Measurements from ENCODE around the gene SOX6. TPM values are rescaled to one million over a fixed set of nuclear protein-coding genes. Genes with fewer than 3 reads are reported as not detected.
"Not testable (repeated sequence)": the region's sequence is repeated elsewhere in the genome, so short reads cannot be mapped to it uniquely, and the experiment has no call there.

SOX6 gene
- total RNA-seq, 1 experiment from 2014 or later = not detected

DNA sequence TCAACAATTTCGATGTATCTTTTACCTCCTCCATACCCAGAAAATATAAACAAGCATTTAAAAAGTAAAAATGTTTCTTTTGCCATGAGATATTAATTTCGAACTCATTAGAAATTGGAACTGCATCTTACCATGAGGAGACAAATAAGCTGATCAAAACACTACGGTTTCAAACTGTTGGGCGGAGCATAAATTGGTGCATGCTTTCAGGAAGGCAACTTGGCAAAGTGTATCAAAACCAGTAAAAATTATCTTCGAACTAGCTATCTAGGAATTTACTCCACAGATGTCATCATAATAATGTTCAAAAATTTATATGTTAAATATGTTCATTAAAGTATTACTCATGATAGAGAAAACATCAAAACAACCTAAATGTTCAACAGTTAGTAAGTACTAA, 21.4 kb upstream of the SOX6 start:
- no peak overlapping the region for H3K9ac ChIP-seq (ENCODE audit: low read length)
- H3K36me3 ChIP-seq (ENCODE audit: insufficient read depth, low read length) = no peaks in the 10 kb centered on the region
- no peaks in the 10 kb centered on the region for H3K9me3 ChIP-seq (ENCODE audit: low read length)
- no peaks in the 10 kb centered on the region for H3K9me2 ChIP-seq (replicated peaks; ENCODE audit: insufficient read depth, low read length)
- no peak overlapping the region for H3K4me3 ChIP-seq (ENCODE audit: low read length)
- H3K4me1 ChIP-seq (ENCODE audit: low read length) = no peaks in the 10 kb centered on the region
- H3K27ac ChIP-seq (ENCODE audit: low read length) = no peak overlapping the region
- H3K27me3 ChIP-seq (ENCODE audit: low read length) = no peaks in the 10 kb centered on the region
- no peak overlapping the region for H2AFZ ChIP-seq (ENCODE audit: low read length)
- no peak overlapping the region for H3K4me2 ChIP-seq (ENCODE audit: low read depth, low read length, poor library complexity, severe bottlenecking)
- no peaks in the 10 kb centered on the region for H3K79me2 ChIP-seq (ENCODE audit: low read length)
- DNase-seq = no peak
- H4K20me1 ChIP-seq (ENCODE audit: insufficient read depth, low read depth, low read length) = no peaks in the 10 kb centered on the region

DNA sequence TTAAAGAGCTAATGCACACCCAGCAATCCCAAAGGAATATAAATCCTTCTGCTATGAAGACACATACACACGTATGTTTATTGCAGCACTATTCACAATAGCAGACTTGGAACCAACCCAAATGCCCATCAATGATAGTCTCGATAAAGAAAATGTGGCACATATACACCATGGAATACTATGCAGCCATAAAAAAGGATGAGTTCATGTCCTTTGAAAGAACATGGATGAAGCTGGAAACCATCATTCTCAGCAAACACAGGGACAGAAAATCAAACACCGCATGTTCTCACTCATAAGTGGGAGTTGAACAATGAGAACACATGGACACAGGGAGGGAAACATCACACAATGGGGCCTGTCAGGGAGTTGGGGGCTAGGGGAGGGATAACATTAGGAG, 19.3 kb upstream of the SOX6 start:
- not testable (repeated sequence) for H3K4me1 ChIP-seq (ENCODE audit: low read length); H3K9me3 ChIP-seq (ENCODE audit: low read length); H3K9ac ChIP-seq (ENCODE audit: low read length); H3K79me2 ChIP-seq (ENCODE audit: low read length); H3K4me3 ChIP-seq (ENCODE audit: low read length); H3K27me3 ChIP-seq (ENCODE audit: low read length); H3K36me3 ChIP-seq (ENCODE audit: insufficient read depth, low read length); H3K9me2 ChIP-seq (replicated peaks; ENCODE audit: insufficient read depth, low read length); H3K27ac ChIP-seq (ENCODE audit: low read length); DNase-seq; H4K20me1 ChIP-seq (ENCODE audit: insufficient read depth, low read depth, low read length); H2AFZ ChIP-seq (ENCODE audit: low read length); H3K4me2 ChIP-seq (ENCODE audit: low read depth, low read length, poor library complexity, severe bottlenecking)

- no peak for DNase-seq
- H3K9me2 ChIP-seq (replicated peaks; ENCODE audit: insufficient read depth, low read length) = no peaks in the 10 kb centered on the region
- no peak overlapping the region for H3K9ac ChIP-seq (ENCODE audit: low read length)
- no peaks in the 10 kb centered on the region for H3K4me1 ChIP-seq (ENCODE audit: low read length)
- H3K36me3 ChIP-seq (ENCODE audit: insufficient read depth, low read length) = no peaks in the 10 kb centered on the region
- no peak overlapping the region for H2AFZ ChIP-seq (ENCODE audit: low read length)
- H3K4me2 ChIP-seq (ENCODE audit: low read depth, low read length, poor library complexity, severe bottlenecking) = no peak overlapping the region
- H3K79me2 ChIP-seq (ENCODE audit: low read length) = no peaks in the 10 kb centered on the region
- no peaks in the 10 kb centered on the region for H3K9me3 ChIP-seq (ENCODE audit: low read length)
- no peak overlapping the region for H3K4me3 ChIP-seq (ENCODE audit: low read length)
- no peaks in the 10 kb centered on the region for H3K27me3 ChIP-seq (ENCODE audit: low read length)
- H4K20me1 ChIP-seq (ENCODE audit: insufficient read depth, low read depth, low read length) = no peaks in the 10 kb centered on the region
- H3K27ac ChIP-seq (ENCODE audit: low read length) = no peak overlapping the region
Measured at GRCh38 chr11:16373768-16374167, 17.4 kb upstream of the SOX6 start.

GRCh38 chr11:16372355-16372754, 16.0 kb upstream of the SOX6 start:
- H3K9ac ChIP-seq (ENCODE audit: low read length) = no peak overlapping the region
- no peak for DNase-seq
- H4K20me1 ChIP-seq (ENCODE audit: insufficient read depth, low read depth, low read length) = no peaks in the 10 kb centered on the region
- no peaks in the 10 kb centered on the region for H3K9me3 ChIP-seq (ENCODE audit: low read length)
- no peaks in the 10 kb centered on the region for H3K9me2 ChIP-seq (replicated peaks; ENCODE audit: insufficient read depth, low read length)
- H3K4me3 ChIP-seq (ENCODE audit: low read length) = no peak overlapping the region
- H3K4me1 ChIP-seq (ENCODE audit: low read length) = no peaks in the 10 kb centered on the region
- no peak overlapping the region for H3K27ac ChIP-seq (ENCODE audit: low read length)
- H2AFZ ChIP-seq (ENCODE audit: low read length) = no peak overlapping the region
- H3K36me3 ChIP-seq (ENCODE audit: insufficient read depth, low read length) = no peaks in the 10 kb centered on the region
- H3K79me2 ChIP-seq (ENCODE audit: low read length) = no peaks in the 10 kb centered on the region
- H3K27me3 ChIP-seq (ENCODE audit: low read length) = no peaks in the 10 kb centered on the region
- no peak overlapping the region for H3K4me2 ChIP-seq (ENCODE audit: low read depth, low read length, poor library complexity, severe bottlenecking)

DNA sequence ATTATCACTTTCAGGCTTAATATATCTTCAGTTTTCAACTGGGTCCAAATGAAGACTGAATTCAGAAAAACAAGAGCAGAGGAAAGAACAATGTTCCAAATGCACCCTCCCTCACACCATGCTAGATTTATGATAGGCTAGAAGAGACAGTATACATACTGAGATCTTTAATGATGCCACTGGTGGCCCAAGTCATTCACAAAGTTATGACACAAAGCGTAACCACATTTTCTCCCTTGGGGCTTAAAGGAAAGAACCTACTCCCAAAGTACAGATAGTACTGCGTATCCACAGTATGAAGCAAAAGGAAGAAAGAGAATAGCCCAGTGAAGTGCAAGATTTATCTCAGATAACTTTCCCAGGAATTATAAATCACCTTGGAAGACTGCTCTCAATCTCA, 10.9 kb upstream of the SOX6 start:
- Histone ChIP-seq H3K79me2 (ENCODE audit: low read length) (no peaks in the 10 kb centered on the region), H3K9me2 (replicated peaks; ENCODE audit: insufficient read depth, low read length) (no peaks in the 10 kb centered on the region), H3K4me3 (ENCODE audit: low read length) (no peak overlapping the region), H3K4me1 (ENCODE audit: low read length) (no peaks in the 10 kb centered on the region), H4K20me1 (ENCODE audit: insufficient read depth, low read depth, low read length) (no peaks in the 10 kb centered on the region), H3K27ac (ENCODE audit: low read length) (no peak overlapping the region), H3K9me3 (ENCODE audit: low read length) (no peaks in the 10 kb centered on the region), H3K4me2 (ENCODE audit: low read depth, low read length, poor library complexity, severe bottlenecking) (no peak overlapping the region), H2AFZ (ENCODE audit: low read length) (no peak overlapping the region), H3K9ac (ENCODE audit: low read length) (no peak overlapping the region), H3K27me3 (ENCODE audit: low read length) (no peaks in the 10 kb centered on the region), H3K36me3 (ENCODE audit: insufficient read depth, low read length) (no peaks in the 10 kb centered on the region)
- no peak for DNase-seq

GRCh38 chr11:16365581-16366228, 9.4 kb upstream of the SOX6 start:
- no peak overlapping the region for H3K27ac ChIP-seq (ENCODE audit: low read length)
- no peaks in the 10 kb centered on the region for H3K9me3 ChIP-seq (ENCODE audit: low read length)
- no peak overlapping the region for H3K9ac ChIP-seq (ENCODE audit: low read length)
- no peaks in the 10 kb centered on the region for H3K27me3 ChIP-seq (ENCODE audit: low read length)
- no peak overlapping the region for H2AFZ ChIP-seq (ENCODE audit: low read length)
- no peak for DNase-seq
- H3K79me2 ChIP-seq (ENCODE audit: low read length) = no peaks in the 10 kb centered on the region
- no peaks in the 10 kb centered on the region for H3K9me2 ChIP-seq (replicated peaks; ENCODE audit: insufficient read depth, low read length)
- H4K20me1 ChIP-seq (ENCODE audit: insufficient read depth, low read depth, low read length) = no peaks in the 10 kb centered on the region
- no peaks in the 10 kb centered on the region for H3K36me3 ChIP-seq (ENCODE audit: insufficient read depth, low read length)
- H3K4me2 ChIP-seq (ENCODE audit: low read depth, low read length, poor library complexity, severe bottlenecking) = no peak overlapping the region
- H3K4me3 ChIP-seq (ENCODE audit: low read length) = no peak overlapping the region
- H3K4me1 ChIP-seq (ENCODE audit: low read length) = no peaks in the 10 kb centered on the region

GRCh38 chr11:16364254-16364653, 7.9 kb upstream of the SOX6 start:
- H3K79me2 ChIP-seq (ENCODE audit: low read length) = no peaks in the 10 kb centered on the region
- no peaks in the 10 kb centered on the region for H3K9me2 ChIP-seq (replicated peaks; ENCODE audit: insufficient read depth, low read length)
- no peak for DNase-seq
- no peak overlapping the region for H3K4me2 ChIP-seq (ENCODE audit: low read depth, low read length, poor library complexity, severe bottlenecking)
- no peak overlapping the region for H2AFZ ChIP-seq (ENCODE audit: low read length)
- no peaks in the 10 kb centered on the region for H4K20me1 ChIP-seq (ENCODE audit: insufficient read depth, low read depth, low read length)
- H3K9ac ChIP-seq (ENCODE audit: low read length) = no peak overlapping the region
- no peak overlapping the region for H3K4me3 ChIP-seq (ENCODE audit: low read length)
- no peaks in the 10 kb centered on the region for H3K27me3 ChIP-seq (ENCODE audit: low read length)
- H3K9me3 ChIP-seq (ENCODE audit: low read length) = no peaks in the 10 kb centered on the region
- H3K27ac ChIP-seq (ENCODE audit: low read length) = no peak overlapping the region
- H3K4me1 ChIP-seq (ENCODE audit: low read length) = no peaks in the 10 kb centered on the region
- H3K36me3 ChIP-seq (ENCODE audit: insufficient read depth, low read length) = no peaks in the 10 kb centered on the region

DNA sequence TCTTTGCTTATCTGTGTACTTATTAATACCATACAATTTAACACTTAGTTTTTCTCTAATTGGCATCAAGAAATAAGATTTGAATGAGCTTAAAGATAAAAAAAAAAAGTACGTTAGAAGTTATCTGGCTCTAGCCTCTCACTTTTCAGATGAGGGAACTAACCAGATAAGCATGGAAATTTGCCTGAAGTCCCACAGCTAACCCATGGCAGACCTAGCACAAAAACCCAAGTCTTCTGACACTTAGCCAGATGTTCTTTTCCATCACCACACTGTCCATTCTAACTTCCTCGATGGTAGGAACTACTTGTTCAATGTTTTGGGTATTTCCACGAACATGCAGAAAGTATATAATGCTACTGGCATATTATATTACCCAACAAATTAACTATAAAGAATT, 7.4 kb upstream of the SOX6 start:
- H3K9me3 ChIP-seq (ENCODE audit: low read length) = no peaks in the 10 kb centered on the region
- no peak overlapping the region for H2AFZ ChIP-seq (ENCODE audit: low read length)
- no peak overlapping the region for H3K9ac ChIP-seq (ENCODE audit: low read length)
- no peaks in the 10 kb centered on the region for H3K79me2 ChIP-seq (ENCODE audit: low read length)
- no peaks in the 10 kb centered on the region for H3K27me3 ChIP-seq (ENCODE audit: low read length)
- H3K36me3 ChIP-seq (ENCODE audit: insufficient read depth, low read length) = no peaks in the 10 kb centered on the region
- H4K20me1 ChIP-seq (ENCODE audit: insufficient read depth, low read depth, low read length) = no peaks in the 10 kb centered on the region
- H3K4me2 ChIP-seq (ENCODE audit: low read depth, low read length, poor library complexity, severe bottlenecking) = no peak overlapping the region
- no peaks in the 10 kb centered on the region for H3K9me2 ChIP-seq (replicated peaks; ENCODE audit: insufficient read depth, low read length)
- no peak overlapping the region for H3K27ac ChIP-seq (ENCODE audit: low read length)
- H3K4me3 ChIP-seq (ENCODE audit: low read length) = no peak overlapping the region
- H3K4me1 ChIP-seq (ENCODE audit: low read length) = no peaks in the 10 kb centered on the region
- DNase-seq = no peak
